ENCODE data around the gene MPPED2.

MPPED2 gene

GRCh38 chr11:30535818-30536217 is 50.3 kb downstream of the MPPED2 start:
- peaks cover 9% of the 10 kb centered on the region for H3K27me3 Mint-ChIP-seq (ENCODE audit: low read depth)
- peaks cover 27% of the 10 kb centered on the region for H3K4me1 Mint-ChIP-seq
- TF ChIP-seq, protein P1, sequence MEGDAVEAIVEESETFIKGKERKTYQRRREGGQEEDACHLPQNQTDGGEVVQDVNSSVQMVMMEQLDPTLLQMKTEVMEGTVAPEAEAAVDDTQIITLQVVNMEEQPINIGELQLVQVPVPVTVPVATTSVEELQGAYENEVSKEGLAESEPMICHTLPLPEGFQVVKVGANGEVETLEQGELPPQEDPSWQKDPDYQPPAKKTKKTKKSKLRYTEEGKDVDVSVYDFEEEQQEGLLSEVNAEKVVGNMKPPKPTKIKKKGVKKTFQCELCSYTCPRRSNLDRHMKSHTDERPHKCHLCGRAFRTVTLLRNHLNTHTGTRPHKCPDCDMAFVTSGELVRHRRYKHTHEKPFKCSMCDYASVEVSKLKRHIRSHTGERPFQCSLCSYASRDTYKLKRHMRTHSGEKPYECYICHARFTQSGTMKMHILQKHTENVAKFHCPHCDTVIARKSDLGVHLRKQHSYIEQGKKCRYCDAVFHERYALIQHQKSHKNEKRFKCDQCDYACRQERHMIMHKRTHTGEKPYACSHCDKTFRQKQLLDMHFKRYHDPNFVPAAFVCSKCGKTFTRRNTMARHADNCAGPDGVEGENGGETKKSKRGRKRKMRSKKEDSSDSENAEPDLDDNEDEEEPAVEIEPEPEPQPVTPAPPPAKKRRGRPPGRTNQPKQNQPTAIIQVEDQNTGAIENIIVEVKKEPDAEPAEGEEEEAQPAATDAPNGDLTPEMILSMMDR (IDR thresholded peaks at IDR 0.05; ENCODE audit: unreplicated experiment in 3 of 3) = no peak
- H3K36me3 Mint-ChIP-seq (ENCODE audit: low read depth) = peaks cover 26% of the 10 kb centered on the region
- H3K27ac Mint-ChIP-seq = no peak overlapping the region
- H3K9me3 Mint-ChIP-seq = no peaks in the 10 kb centered on the region
- H3K4me3 Mint-ChIP-seq = no peak overlapping the region

GRCh38 chr11:30533445-30533947 is 52.7 kb downstream of the MPPED2 start:
- TF ChIP-seq, protein P1 (IDR thresholded peaks at IDR 0.05; ENCODE audit: unreplicated experiment in 3 of 3) = no peak
- H3K27ac Mint-ChIP-seq = peak overlapping the region in 2 of 3 experiments; percentile 9 to 21
- H3K9me3 Mint-ChIP-seq = no peaks in the 10 kb centered on the region
- H3K36me3 Mint-ChIP-seq (ENCODE audit: low read depth) = peaks cover 18% of the 10 kb centered on the region
- H3K27me3 Mint-ChIP-seq (ENCODE audit: low read depth) = peaks cover under 1% of the 10 kb centered on the region
- peaks cover 28% of the 10 kb centered on the region for H3K4me1 Mint-ChIP-seq
- H3K4me3 Mint-ChIP-seq = no peak overlapping the region

- Mint-ChIP-seq H3K9me3 (no peaks in the 10 kb centered on the region), H3K4me3 (no peak overlapping the region), H3K4me1 (peaks cover 11% of the 10 kb centered on the region), H3K36me3 (ENCODE audit: low read depth) (peaks cover 12% of the 10 kb centered on the region), H3K27ac (peak overlapping the region; percentile 10 to 68 (median 66)), H3K27me3 (ENCODE audit: low read depth) (peaks cover 22% of the 10 kb centered on the region)
- TF ChIP-seq, protein P1 (IDR thresholded peaks at IDR 0.05; ENCODE audit: unreplicated experiment in 3 of 3) = no peak
These were observed 58.6 kb downstream of the MPPED2 start for GRCh38 chr11:30527566-30527965.

GRCh38 chr11:30526558-30526957 is 59.6 kb downstream of the MPPED2 start:
- no peaks in the 10 kb centered on the region for H3K9me3 Mint-ChIP-seq
- peaks cover 11% of the 10 kb centered on the region for H3K36me3 Mint-ChIP-seq (ENCODE audit: low read depth)
- peak overlapping the region in 1 of 3 experiments; percentile 12 for H3K27ac Mint-ChIP-seq
- peaks cover 21% of the 10 kb centered on the region for H3K4me1 Mint-ChIP-seq
- H3K4me3 Mint-ChIP-seq = no peak overlapping the region
- TF ChIP-seq, protein P1 (IDR thresholded peaks at IDR 0.05; ENCODE audit: unreplicated experiment in 3 of 3) = no peak
- H3K27me3 Mint-ChIP-seq (ENCODE audit: low read depth) = peaks cover 26% of the 10 kb centered on the region

DNA sequence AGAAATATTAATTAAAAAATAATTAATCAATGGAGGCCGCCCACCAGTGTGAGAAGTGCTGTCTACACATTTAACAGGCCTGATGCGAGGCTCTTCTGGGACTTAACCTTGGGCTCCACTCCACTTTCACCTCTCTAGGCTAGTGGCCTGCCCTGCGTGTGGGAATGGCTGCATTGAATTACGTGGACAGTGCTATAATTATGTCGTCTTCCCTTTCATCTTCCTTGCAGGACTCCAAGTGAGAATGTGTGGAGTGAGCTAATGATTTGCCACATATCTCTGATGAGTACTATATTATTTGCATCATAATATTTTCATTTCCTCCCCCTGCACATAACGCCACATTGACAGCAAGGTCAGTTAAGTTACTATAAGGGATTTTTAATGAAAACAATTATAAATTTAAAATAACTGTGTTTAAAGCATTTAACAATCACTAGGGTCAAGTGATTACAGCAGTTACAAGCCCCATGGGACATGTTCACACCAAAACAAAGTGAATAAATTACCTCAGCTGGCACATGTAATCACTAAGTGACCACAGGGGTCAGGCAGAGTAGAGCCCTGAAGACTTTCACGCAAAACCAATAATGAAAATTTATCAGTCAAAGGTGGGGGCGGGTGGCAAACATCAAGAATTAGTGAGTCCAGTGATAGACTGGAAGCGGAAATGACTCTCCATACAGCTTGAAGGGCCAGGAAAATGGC is 63.5 kb downstream of the MPPED2 start:
- peaks cover 34% of the 10 kb centered on the region for H3K27me3 Mint-ChIP-seq (ENCODE audit: low read depth)
- no peak overlapping the region for H3K27ac Mint-ChIP-seq
- H3K4me1 Mint-ChIP-seq = peaks cover 19% of the 10 kb centered on the region
- TF ChIP-seq, protein P1 (IDR thresholded peaks at IDR 0.05; ENCODE audit: unreplicated experiment in 3 of 3) = no peak
- peaks cover 6% of the 10 kb centered on the region for H3K36me3 Mint-ChIP-seq (ENCODE audit: low read depth)
- no peaks in the 10 kb centered on the region for H3K9me3 Mint-ChIP-seq
- H3K4me3 Mint-ChIP-seq = no peak overlapping the region

Measured in nephron (organoid).